GM21526 (cell line): ENCODE measurements around the gene ACOX2.
"Not testable (repeated sequence)": the region's sequence is repeated elsewhere in the genome, so short reads cannot be mapped to it uniquely, and the experiment has no call there.

ENCODE experiments used
- ATAC-seq: cut with Tn5 transposase; IDR thresholded peaks from one replicate; pipeline ENCODE4 v1.9.1; 2021; ENCODE audit warnings: moderate library complexity; ENCODE audit not compliant: unreplicated experiment, low FRiP score

Gene ACOX2

GRCh38 chr3:58535531-58536500 is 1.2 kb downstream of the ACOX2 start:
- ATAC-seq = no peak

- ATAC-seq = no peak
These were observed 2.1 kb downstream of the ACOX2 start for GRCh38 chr3:58534592-58535494.

- peak; percentile 87 for ATAC-seq
These were observed 4.2 kb downstream of the ACOX2 start for GRCh38 chr3:58532794-58533220.

- no peak for ATAC-seq
These were observed 5.0 kb downstream of the ACOX2 start for GRCh38 chr3:58531956-58532355.

GRCh38 chr3:58531555-58531954 is 5.4 kb downstream of the ACOX2 start:
- ATAC-seq = no peak

- no peak for ATAC-seq
These were observed 6.6 kb downstream of the ACOX2 start for GRCh38 chr3:58530354-58530865.

GRCh38 chr3:58529516-58530353 is 7.3 kb downstream of the ACOX2 start:
- no peak for ATAC-seq

GRCh38 chr3:58528629-58529028 is 8.4 kb downstream of the ACOX2 start:
- ATAC-seq = no peak

GRCh38 chr3:58527440-58527839 is 9.6 kb downstream of the ACOX2 start:
- not testable (repeated sequence) for ATAC-seq

- ATAC-seq = no peak
These were observed 10.5 kb downstream of the ACOX2 start for GRCh38 chr3:58526515-58526957.

GRCh38 chr3:58524326-58524888 is 12.6 kb downstream of the ACOX2 start:
- ATAC-seq = no peak

GRCh38 chr3:58522759-58523425 is 14.1 kb downstream of the ACOX2 start:
- no peak for ATAC-seq

- no peak for ATAC-seq
These were observed 14.9 kb downstream of the ACOX2 start for GRCh38 chr3:58521917-58522631.

GRCh38 chr3:58521336-58521670 is 15.7 kb downstream of the ACOX2 start:
- no peak for ATAC-seq

- no peak for ATAC-seq
These were observed 16.3 kb downstream of the ACOX2 start for GRCh38 chr3:58520403-58521335.

GRCh38 chr3:58519668-58520402 is 17.2 kb downstream of the ACOX2 start:
- no peak for ATAC-seq

GRCh38 chr3:58518291-58518789 is 18.6 kb downstream of the ACOX2 start:
- no peak for ATAC-seq
